ENCODE data around the gene RNASE9.

Gene RNASE9

DNA sequence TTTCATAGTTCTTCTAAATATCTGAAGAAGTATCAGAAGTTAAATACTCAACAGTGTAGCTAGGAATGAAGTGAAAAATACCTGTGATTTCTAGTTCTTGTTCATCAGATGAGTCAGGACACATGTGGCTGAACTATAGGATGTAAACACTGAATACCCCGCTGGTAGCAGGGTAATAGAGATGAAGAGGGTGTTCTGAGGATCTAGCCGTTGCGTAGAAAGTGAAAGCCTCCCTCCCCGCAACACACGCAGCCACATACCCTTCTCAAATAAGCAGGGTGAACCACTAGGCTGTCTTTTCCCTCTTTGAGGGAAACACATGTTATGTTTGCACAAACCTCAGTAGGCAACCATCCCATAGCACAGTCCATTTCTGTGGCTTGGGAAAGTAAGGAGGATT, 46.8 kb upstream of the RNASE9 start:
- ChIA-PET CTCF (interaction anchor here (0.5 to 2.8 kb wide), 14 partner anchors 51 to 651 kb away, joined by 3 to 18 read pairs (median 4); no protein-coding TSS in a partner anchor), POLR2A (interaction anchor here (1.3 kb wide), 1 partner anchor 192 kb away, joined by 3 read pairs; no protein-coding TSS in a partner anchor)
- no peak overlapping the region for H3K4me3 ChIP-seq (ENCODE audit: low read depth, low read length)
- H3K9me3 ChIP-seq (ENCODE audit: control insufficient read depth, insufficient read depth, low read depth, low read length): no peaks in the 10 kb centered on the region
- H3K27ac ChIP-seq (ENCODE audit: extremely low read depth, low read depth, low read length): no peak overlapping the region
- TF ChIP-seq ZNF211 (tag by site-specific recombination; IDR thresholded peaks at IDR 0.05; ENCODE audit: low read depth): no peak
- TF ChIP-seq ZNF529 (tag by site-specific recombination; IDR thresholded peaks at IDR 0.05; ENCODE audit: insufficient replicate concordance): no peak
- TF ChIP-seq BCL11A (tag by site-specific recombination; IDR thresholded peaks at IDR 0.05; ENCODE audit: low read depth): no peak
- TF ChIP-seq ZBTB1 (tag by site-specific recombination; IDR thresholded peaks at IDR 0.05): no peak
- no peak for TF ChIP-seq ZNF24 (tag by site-specific recombination; IDR thresholded peaks at IDR 0.05)
- TF ChIP-seq, protein P1, sequence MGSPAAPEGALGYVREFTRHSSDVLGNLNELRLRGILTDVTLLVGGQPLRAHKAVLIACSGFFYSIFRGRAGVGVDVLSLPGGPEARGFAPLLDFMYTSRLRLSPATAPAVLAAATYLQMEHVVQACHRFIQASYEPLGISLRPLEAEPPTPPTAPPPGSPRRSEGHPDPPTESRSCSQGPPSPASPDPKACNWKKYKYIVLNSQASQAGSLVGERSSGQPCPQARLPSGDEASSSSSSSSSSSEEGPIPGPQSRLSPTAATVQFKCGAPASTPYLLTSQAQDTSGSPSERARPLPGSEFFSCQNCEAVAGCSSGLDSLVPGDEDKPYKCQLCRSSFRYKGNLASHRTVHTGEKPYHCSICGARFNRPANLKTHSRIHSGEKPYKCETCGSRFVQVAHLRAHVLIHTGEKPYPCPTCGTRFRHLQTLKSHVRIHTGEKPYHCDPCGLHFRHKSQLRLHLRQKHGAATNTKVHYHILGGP (tag by site-specific recombination; IDR thresholded peaks at IDR 0.05): no peak
- TF ChIP-seq MYNN (tag by site-specific recombination; IDR thresholded peaks at IDR 0.05; ENCODE audit: borderline replicate concordance): no peak
- no peak for TF ChIP-seq KLF9 (tag by site-specific recombination; IDR thresholded peaks at IDR 0.05; ENCODE audit: low read depth)
- TF ChIP-seq ZNF223 (tag by site-specific recombination; IDR thresholded peaks at IDR 0.05): no peak
- TF ChIP-seq ZNF560 (tag by site-specific recombination; IDR thresholded peaks at IDR 0.05; ENCODE audit: borderline replicate concordance): no peak
- TF ChIP-seq, protein P2, sequence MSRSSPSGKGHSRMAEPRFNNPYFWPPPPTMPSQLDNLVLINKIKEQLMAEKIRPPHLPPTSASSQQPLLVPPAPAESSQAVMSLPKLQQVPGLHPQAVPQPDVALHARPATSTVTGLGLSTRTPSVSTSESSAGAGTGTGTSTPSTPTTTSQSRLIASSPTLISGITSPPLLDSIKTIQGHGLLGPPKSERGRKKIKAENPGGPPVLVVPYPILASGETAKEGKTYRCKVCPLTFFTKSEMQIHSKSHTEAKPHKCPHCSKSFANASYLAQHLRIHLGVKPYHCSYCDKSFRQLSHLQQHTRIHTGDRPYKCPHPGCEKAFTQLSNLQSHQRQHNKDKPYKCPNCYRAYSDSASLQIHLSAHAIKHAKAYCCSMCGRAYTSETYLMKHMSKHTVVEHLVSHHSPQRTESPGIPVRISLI (tag by site-specific recombination; IDR thresholded peaks at IDR 0.05): no peak
- no peak for TF ChIP-seq ZNF184 (tag by site-specific recombination; IDR thresholded peaks at IDR 0.05)
- TF ChIP-seq ZNF394 (tag by site-specific recombination; IDR thresholded peaks at IDR 0.05; ENCODE audit: borderline replicate concordance): no peak
- no peak for TF ChIP-seq ZNF366 (tag by site-specific recombination; conservative IDR thresholded peaks at IDR 0.05)
- no peak for TF ChIP-seq SP2 (tag by site-specific recombination; IDR thresholded peaks at IDR 0.05)
- TF ChIP-seq ZNF629 (tag by site-specific recombination; IDR thresholded peaks at IDR 0.05): no peak
- TF ChIP-seq ZNF701 (tag by site-specific recombination; IDR thresholded peaks at IDR 0.05): no peak
- peaks cover 4% of the 10 kb centered on the region; the same call in 1 of the 2 replicates for H3K4me1 ChIP-seq (ENCODE audit: control insufficient read depth, insufficient read depth, low read length)
- no peaks in the 10 kb centered on the region for H3K36me3 ChIP-seq (ENCODE audit: control insufficient read depth in 2 of 2, insufficient read depth in 1 of 2, low read length in 2 of 2)

DNA sequence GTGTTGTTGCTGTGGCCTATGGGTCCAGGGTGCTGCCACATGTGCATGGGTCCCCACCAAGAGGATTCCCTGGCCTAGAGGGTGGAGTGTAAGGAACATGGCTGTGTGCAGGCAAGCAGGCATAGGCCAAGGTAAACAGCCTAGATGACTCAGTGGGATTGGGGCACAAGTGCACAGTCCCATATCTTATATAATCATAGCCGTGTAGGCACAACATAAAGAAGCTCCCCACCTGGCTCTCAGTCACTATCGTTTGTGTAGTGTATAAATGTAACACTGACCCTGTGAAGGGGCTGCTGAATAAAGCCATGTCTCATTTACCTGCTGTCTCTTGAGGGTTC, 46.0 kb upstream of the RNASE9 start:
- Histone ChIP-seq H3K4me3 (ENCODE audit: low read depth, low read length) (no peak overlapping the region), H3K27ac (ENCODE audit: extremely low read depth, low read depth, low read length) (no peak overlapping the region), H3K4me1 (ENCODE audit: control insufficient read depth, insufficient read depth, low read length) (peaks cover 4% of the 10 kb centered on the region; the same call in 1 of the 2 replicates), H3K9me3 (ENCODE audit: control insufficient read depth, insufficient read depth, low read depth, low read length) (no peaks in the 10 kb centered on the region), H3K36me3 (ENCODE audit: control insufficient read depth in 2 of 2, insufficient read depth in 1 of 2, low read length in 2 of 2) (no peaks in the 10 kb centered on the region)
- ChIA-PET CTCF (interaction anchor here (0.5 to 2.8 kb wide), 13 partner anchors 50 to 650 kb away, joined by 3 to 18 read pairs (median 4); partner anchors contain the start of genes APEX1 and OSGEP), POLR2A (interaction anchor here (1.3 kb wide), 1 partner anchor 191 kb away, joined by 3 read pairs; no protein-coding TSS in a partner anchor)
- no peak for TF ChIP-seq ZNF350 (tag by site-specific recombination; IDR thresholded peaks at IDR 0.05)
- TF ChIP-seq ZNF184 (tag by site-specific recombination; IDR thresholded peaks at IDR 0.05): no peak
- TF ChIP-seq, protein P3, sequence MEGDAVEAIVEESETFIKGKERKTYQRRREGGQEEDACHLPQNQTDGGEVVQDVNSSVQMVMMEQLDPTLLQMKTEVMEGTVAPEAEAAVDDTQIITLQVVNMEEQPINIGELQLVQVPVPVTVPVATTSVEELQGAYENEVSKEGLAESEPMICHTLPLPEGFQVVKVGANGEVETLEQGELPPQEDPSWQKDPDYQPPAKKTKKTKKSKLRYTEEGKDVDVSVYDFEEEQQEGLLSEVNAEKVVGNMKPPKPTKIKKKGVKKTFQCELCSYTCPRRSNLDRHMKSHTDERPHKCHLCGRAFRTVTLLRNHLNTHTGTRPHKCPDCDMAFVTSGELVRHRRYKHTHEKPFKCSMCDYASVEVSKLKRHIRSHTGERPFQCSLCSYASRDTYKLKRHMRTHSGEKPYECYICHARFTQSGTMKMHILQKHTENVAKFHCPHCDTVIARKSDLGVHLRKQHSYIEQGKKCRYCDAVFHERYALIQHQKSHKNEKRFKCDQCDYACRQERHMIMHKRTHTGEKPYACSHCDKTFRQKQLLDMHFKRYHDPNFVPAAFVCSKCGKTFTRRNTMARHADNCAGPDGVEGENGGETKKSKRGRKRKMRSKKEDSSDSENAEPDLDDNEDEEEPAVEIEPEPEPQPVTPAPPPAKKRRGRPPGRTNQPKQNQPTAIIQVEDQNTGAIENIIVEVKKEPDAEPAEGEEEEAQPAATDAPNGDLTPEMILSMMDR (tag by site-specific recombination; IDR thresholded peaks at IDR 0.05): no peak
- no peak for TF ChIP-seq ZNF19 (tag by site-specific recombination; IDR thresholded peaks at IDR 0.05; ENCODE audit: low read depth)
- TF ChIP-seq MEIS1 (CRISPR knock-in tag; IDR thresholded peaks at IDR 0.05; ENCODE audit: borderline replicate concordance): no peak

All from HEK293 (cell line).